HepG2 (cell line): ENCODE data around the gene SLC15A3. TPM values are rescaled to one million over a fixed set of nuclear protein-coding genes. Genes with fewer than 3 reads are reported as not detected.
A peak's percentile ranks its signal among the peaks of the same experiment; 100 is the strongest.

Experiments used
- ATAD3A ChIP-seq: sonication (generic); formaldehyde crosslinking; IDR thresholded peaks from 2 replicates; pipeline ENCODE4 v1.4.0; 2020; ENCODE audit warnings: missing genetic modification reagents
- DNMT1 ChIP-seq: sonication (generic); formaldehyde crosslinking; IDR thresholded peaks from 2 replicates; pipeline ENCODE4 v1.5.1; 2020; ENCODE audit warnings: mild to moderate bottlenecking, missing genetic modification reagents
- HCFC1 ChIP-seq: fragments of 150-350 bp; IDR thresholded peaks from 2 replicates; pipeline ENCODE4 v1.6.1; 2014; ENCODE audit warnings: low read depth, low read length
- HMG20A ChIP-seq: IDR thresholded peaks from 2 replicates; pipeline ENCODE4 v1.6.1; 2016; ENCODE audit warnings: borderline replicate concordance
- KMT2A ChIP-seq: sonication (generic); formaldehyde crosslinking; IDR thresholded peaks from 2 replicates; pipeline ENCODE4 v1.4.0; 2020; ENCODE audit warnings: missing genetic modification reagents
- MLLT10 ChIP-seq: sonication (generic); formaldehyde crosslinking; IDR thresholded peaks from 2 replicates; pipeline ENCODE4 v1.4.0; 2020; ENCODE audit warnings: missing genetic modification reagents
- RBM22 ChIP-seq: fragments of 200-400 bp; formaldehyde crosslinking; optimal IDR thresholded peaks from 2 replicates; pipeline ENCODE3; 2017; ENCODE audit warnings: mild to moderate bottlenecking, low read length, moderate library complexity
- SALL1 ChIP-seq: sonication (generic); formaldehyde crosslinking; IDR thresholded peaks from 2 replicates; pipeline ENCODE4 v1.8.0; 2022; ENCODE audit warnings: mild to moderate bottlenecking, missing genetic modification reagents
- SOX13 ChIP-seq, 3 experiments: fragments of 450-650 bp in 1 of 3; sonication (generic) in 1 of 3; formaldehyde crosslinking in 1 of 3; IDR thresholded peaks in 2 of 3; conservative IDR thresholded peaks in 1 of 3; 2 replicates each; pipeline versions ENCODE4 v1.5.0 to v1.6.1; 2016 to 2020; ENCODE audit warnings: antibody characterized with exemption in 1 of 3, mild to moderate bottlenecking in 1 of 3, missing compliant biosample characterization in 1 of 3, missing genetic modification reagents in 1 of 3, moderate library complexity in 1 of 3
- THAP11 ChIP-seq: IDR thresholded peaks from 2 replicates; pipeline ENCODE4 v1.6.1; 2016; ENCODE audit warnings: missing biosample characterization, missing genetic modification reagents
- XBP1 ChIP-seq: sonication (generic); formaldehyde crosslinking; IDR thresholded peaks from 2 replicates; pipeline ENCODE4 v1.5.0; 2020; ENCODE audit warnings: missing genetic modification reagents
- ZBTB7B ChIP-seq: sonication (generic); formaldehyde crosslinking; IDR thresholded peaks from 2 replicates; pipeline ENCODE4 v1.4.0; 2020; ENCODE audit warnings: missing genetic modification reagents
- ZNF24 ChIP-seq: fragments of 450-650 bp; IDR thresholded peaks from 2 replicates; pipeline ENCODE4 v1.6.1; 2017; ENCODE audit warnings: antibody characterized with exemption, mild to moderate bottlenecking
- ZNF329 ChIP-seq: sonication (generic); formaldehyde crosslinking; IDR thresholded peaks from 2 replicates; pipeline ENCODE4 v1.9.0; 2021; ENCODE audit warnings: low read depth, mild to moderate bottlenecking, missing genetic modification reagents
- ZNF747 ChIP-seq: sonication (generic); formaldehyde crosslinking; IDR thresholded peaks from 2 replicates; pipeline ENCODE4 v1.8.1; 2023; ENCODE audit warnings: missing genetic modification reagents, mild to moderate bottlenecking, borderline replicate concordance
- ZSCAN31 ChIP-seq: sonication (generic); formaldehyde crosslinking; IDR thresholded peaks from 2 replicates; pipeline ENCODE4 v1.5.0; 2020; ENCODE audit warnings: low read depth, mild to moderate bottlenecking, missing genetic modification reagents
- polyA plus RNA-seq, 8 experiments: library from polyadenylated mRNA; depleted of rRNA in 3 of 8; stranded (reverse) in 7 of 8; unstranded in 1 of 8; fragments of >200 nt; fragmentation: Illumina TruSeq in 4 of 8; extraction: Trizol in 4 of 8; gene quantifications; 2 replicates each; pipeline versions ENCODE4 v1.2.1 to v1.2.3, GENCODE V29; 2011 to 2016; ENCODE audit warnings: low read depth in 4 of 8, missing spikeins in 1 of 8, mixed read lengths in 1 of 8; ENCODE audit not compliant: insufficient read depth in 1 of 8
- total RNA-seq, 5 experiments: library from RNA; depleted of rRNA; stranded (reverse); fragments of >200 nt; fragmentation: Illumina TruSeq; extraction: Trizol; gene quantifications; 2 replicates each; pipeline ENCODE4 v1.2.3, GENCODE V29; 2016; ENCODE audit warnings: low read depth in 1 of 5
- TF ChIP-seq, protein P1 (sequence below): sonication (generic); formaldehyde crosslinking; IDR thresholded peaks from 2 replicates; pipeline ENCODE4 v1.4.0; 2020; ENCODE audit warnings: mild to moderate bottlenecking, missing genetic modification reagents
- TF ChIP-seq, protein P2 (sequence below): sonication (generic); formaldehyde crosslinking; IDR thresholded peaks from 2 replicates; pipeline ENCODE4 v1.4.0; 2020; ENCODE audit warnings: missing genetic modification reagents, borderline replicate concordance
- TF ChIP-seq, protein P3 (sequence below): sonication (generic); formaldehyde crosslinking; IDR thresholded peaks from 2 replicates; pipeline ENCODE4 v1.4.0; 2020; ENCODE audit warnings: missing genetic modification reagents
- TF ChIP-seq, protein P4 (sequence below): sonication (generic); formaldehyde crosslinking; IDR thresholded peaks from 2 replicates; pipeline ENCODE4 v1.8.1; 2023; ENCODE audit warnings: missing genetic modification reagents, mild to moderate bottlenecking, borderline replicate concordance
- TF ChIP-seq, protein P5 (sequence below): sonication (generic); formaldehyde crosslinking; conservative IDR thresholded peaks from 2 replicates; pipeline ENCODE4 v1.4.0; 2020; ENCODE audit warnings: missing genetic modification reagents
- TF ChIP-seq, protein P6 (sequence below): sonication (generic); formaldehyde crosslinking; IDR thresholded peaks from 2 replicates; pipeline ENCODE4 v1.4.0; 2020; ENCODE audit warnings: mild to moderate bottlenecking, missing genetic modification reagents

Gene SLC15A3
- total and polyA plus RNA-seq, 2 of the 13 experiments (the other 11 are each of a cell fraction or from before 2014, with no cell fraction given) = 0.45 to 0.77 TPM

DNA sequence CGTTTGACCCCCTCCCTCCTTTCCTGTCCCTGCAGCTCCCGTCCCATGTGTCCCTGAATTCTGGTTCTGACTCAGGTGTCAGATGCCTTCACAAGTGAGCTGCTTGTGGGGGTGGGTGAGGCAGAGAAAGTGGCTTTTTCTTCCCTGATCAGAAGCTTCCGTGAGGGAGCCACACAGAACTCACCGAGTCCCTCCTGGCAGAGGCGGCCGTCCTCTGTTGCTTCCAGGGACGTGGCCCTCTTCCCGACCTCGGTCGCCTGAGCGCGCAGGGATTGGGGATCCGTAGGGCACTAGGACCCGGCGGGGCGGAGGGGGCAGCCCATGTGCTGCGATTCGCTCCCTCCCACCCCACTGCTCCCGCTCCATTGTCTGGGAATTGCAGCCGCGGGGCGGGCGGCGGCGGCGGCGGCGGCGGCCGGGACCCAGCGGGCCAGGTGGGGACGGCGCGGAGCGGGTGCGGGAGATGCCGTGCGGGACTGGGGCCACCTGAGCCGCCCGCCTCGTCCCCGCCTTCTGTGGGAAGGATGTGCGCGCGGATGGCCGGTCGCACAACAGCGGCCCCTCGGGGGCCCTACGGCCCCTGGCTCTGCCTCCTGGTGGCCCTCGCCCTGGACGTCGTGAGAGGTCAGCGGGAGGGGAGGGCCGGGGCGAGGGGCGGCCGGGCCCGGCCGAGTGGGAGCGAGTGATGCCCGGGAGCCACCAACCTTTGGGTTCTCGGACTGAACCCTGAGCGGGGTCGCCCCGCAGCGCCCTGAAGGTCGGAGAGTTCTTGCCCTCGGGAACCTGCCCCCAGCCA is 27.7 kb downstream of the SLC15A3 start, which contains the start of gene TMEM132A (continued):
- no peak for TF ChIP-seq HMG20A (CRISPR knock-in tag)
- TF ChIP-seq ZBTB7B (CRISPR knock-in tag) = 0 out of 2 replicates have a peak, but pooled peaks have one; percentile 17
- peak; percentile 51 for TF ChIP-seq SALL1 (CRISPR knock-in tag)
- no peak for TF ChIP-seq ATAD3A (CRISPR knock-in tag)
- TF ChIP-seq, protein P1, sequence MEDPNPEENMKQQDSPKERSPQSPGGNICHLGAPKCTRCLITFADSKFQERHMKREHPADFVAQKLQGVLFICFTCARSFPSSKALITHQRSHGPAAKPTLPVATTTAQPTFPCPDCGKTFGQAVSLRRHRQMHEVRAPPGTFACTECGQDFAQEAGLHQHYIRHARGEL (CRISPR knock-in tag) = no peak
- TF ChIP-seq KMT2A (CRISPR knock-in tag) = 0 out of 2 replicates have a peak, but pooled peaks have one; percentile 50
- TF ChIP-seq, protein P2, sequence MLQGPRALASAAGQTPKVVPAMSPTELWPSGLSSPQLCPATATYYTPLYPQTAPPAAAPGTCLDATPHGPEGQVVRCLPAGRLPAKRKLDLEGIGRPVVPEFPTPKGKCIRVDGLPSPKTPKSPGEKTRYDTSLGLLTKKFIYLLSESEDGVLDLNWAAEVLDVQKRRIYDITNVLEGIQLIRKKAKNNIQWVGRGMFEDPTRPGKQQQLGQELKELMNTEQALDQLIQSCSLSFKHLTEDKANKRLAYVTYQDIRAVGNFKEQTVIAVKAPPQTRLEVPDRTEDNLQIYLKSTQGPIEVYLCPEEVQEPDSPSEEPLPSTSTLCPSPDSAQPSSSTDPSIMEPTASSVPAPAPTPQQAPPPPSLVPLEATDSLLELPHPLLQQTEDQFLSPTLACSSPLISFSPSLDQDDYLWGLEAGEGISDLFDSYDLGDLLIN = no peak
- TF ChIP-seq, protein P3, sequence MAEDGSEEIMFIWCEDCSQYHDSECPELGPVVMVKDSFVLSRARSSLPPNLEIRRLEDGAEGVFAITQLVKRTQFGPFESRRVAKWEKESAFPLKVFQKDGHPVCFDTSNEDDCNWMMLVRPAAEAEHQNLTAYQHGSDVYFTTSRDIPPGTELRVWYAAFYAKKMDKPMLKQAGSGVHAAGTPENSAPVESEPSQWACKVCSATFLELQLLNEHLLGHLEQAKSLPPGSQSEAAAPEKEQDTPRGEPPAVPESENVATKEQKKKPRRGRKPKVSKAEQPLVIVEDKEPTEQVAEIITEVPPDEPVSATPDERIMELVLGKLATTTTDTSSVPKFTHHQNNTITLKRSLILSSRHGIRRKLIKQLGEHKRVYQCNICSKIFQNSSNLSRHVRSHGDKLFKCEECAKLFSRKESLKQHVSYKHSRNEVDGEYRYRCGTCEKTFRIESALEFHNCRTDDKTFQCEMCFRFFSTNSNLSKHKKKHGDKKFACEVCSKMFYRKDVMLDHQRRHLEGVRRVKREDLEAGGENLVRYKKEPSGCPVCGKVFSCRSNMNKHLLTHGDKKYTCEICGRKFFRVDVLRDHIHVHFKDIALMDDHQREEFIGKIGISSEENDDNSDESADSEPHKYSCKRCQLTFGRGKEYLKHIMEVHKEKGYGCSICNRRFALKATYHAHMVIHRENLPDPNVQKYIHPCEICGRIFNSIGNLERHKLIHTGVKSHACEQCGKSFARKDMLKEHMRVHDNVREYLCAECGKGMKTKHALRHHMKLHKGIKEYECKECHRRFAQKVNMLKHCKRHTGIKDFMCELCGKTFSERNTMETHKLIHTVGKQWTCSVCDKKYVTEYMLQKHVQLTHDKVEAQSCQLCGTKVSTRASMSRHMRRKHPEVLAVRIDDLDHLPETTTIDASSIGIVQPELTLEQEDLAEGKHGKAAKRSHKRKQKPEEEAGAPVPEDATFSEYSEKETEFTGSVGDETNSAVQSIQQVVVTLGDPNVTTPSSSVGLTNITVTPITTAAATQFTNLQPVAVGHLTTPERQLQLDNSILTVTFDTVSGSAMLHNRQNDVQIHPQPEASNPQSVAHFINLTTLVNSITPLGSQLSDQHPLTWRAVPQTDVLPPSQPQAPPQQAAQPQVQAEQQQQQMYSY (CRISPR knock-in tag) = peak; percentile 59; the same call in 1 of the 2 replicates
- TF ChIP-seq XBP1 = no peak
- 0 out of 2 replicates have a peak, but pooled peaks have one; percentile 32 for TF ChIP-seq ZNF747 (CRISPR knock-in tag)
- TF ChIP-seq ZSCAN31 (CRISPR knock-in tag) = peak; percentile 80
- TF ChIP-seq DNMT1 (CRISPR knock-in tag) = no peak
- TF ChIP-seq, protein P4, sequence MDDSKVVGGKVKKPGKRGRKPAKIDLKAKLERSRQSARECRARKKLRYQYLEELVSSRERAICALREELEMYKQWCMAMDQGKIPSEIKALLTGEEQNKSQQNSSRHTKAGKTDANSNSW (CRISPR knock-in tag) = peak; percentile 72; the same call in 1 of the 2 replicates
- TF ChIP-seq, protein P5, sequence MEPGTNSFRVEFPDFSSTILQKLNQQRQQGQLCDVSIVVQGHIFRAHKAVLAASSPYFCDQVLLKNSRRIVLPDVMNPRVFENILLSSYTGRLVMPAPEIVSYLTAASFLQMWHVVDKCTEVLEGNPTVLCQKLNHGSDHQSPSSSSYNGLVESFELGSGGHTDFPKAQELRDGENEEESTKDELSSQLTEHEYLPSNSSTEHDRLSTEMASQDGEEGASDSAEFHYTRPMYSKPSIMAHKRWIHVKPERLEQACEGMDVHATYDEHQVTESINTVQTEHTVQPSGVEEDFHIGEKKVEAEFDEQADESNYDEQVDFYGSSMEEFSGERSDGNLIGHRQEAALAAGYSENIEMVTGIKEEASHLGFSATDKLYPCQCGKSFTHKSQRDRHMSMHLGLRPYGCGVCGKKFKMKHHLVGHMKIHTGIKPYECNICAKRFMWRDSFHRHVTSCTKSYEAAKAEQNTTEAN (CRISPR knock-in tag) = no peak
- TF ChIP-seq RBM22 = peak; percentile 31
- no peak for TF ChIP-seq HCFC1
- no peak for TF ChIP-seq SOX13 (IDR thresholded peaks at IDR 0.05)
- peak in 1 of 2 experiments; percentile 73; a peak in 2 of 4 replicates for TF ChIP-seq SOX13 (CRISPR knock-in tag; conservative IDR thresholded peaks at IDR 0.05 in 1 of 2, IDR thresholded peaks at IDR 0.05 in 1 of 2)
- peak; percentile 86 for TF ChIP-seq THAP11 (CRISPR knock-in tag)
- TF ChIP-seq ZNF329 (CRISPR knock-in tag) = no peak
- TF ChIP-seq, protein P6, sequence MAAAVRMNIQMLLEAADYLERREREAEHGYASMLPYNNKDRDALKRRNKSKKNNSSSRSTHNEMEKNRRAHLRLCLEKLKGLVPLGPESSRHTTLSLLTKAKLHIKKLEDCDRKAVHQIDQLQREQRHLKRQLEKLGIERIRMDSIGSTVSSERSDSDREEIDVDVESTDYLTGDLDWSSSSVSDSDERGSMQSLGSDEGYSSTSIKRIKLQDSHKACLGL (CRISPR knock-in tag) = 0 out of 2 replicates have a peak, but pooled peaks have one; percentile 15
- no peak for TF ChIP-seq MLLT10 (CRISPR knock-in tag)
- TF ChIP-seq ZNF24 = no peak
